Measurements from ENCODE around the gene MGAT4D. TPM values are rescaled to one million over a fixed set of nuclear protein-coding genes. Genes with fewer than 3 reads are reported as not detected.

The MGAT4D gene
- total and polyA plus RNA-seq, 4 donors: not detected

DNA sequence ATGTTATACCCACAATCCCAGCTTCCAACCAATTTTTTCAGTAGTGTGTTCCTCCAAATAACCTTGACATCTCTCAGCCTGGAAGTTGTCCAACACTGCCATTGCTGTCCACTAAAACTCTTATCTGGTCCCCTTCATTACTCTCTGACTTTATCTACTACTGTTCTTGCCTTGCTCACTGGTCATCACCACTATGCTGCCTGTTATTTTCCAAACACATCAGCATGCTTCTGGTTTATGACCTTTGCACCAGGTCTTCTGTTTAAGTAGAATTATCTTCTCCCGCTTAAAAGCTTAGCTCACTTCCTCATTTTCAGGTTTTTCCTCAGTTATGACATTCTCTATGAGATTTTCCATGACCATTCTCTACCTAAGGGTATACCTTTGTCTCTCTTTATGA, 31.3 kb upstream of the MGAT4D start:
- 80% methylated on average over 1 of the region's 1 CpG for WGBS
- no peak for DNase-seq (ENCODE audit: low spot score)
- Histone ChIP-seq H3K9ac (ENCODE audit: low read depth in 1 of 2, low read length in 2 of 2) (no peak overlapping the region), H3K9me3 (ENCODE audit: control insufficient read depth in 4 of 4, low read length in 3 of 4) (no peaks in the 10 kb centered on the region), H3K36me3 (ENCODE audit: control insufficient read depth in 4 of 4, insufficient read depth in 3 of 4, low read depth in 1 of 4, low read length in 3 of 4) (peaks cover 0 to 14% (median 5%) of the 10 kb centered on the region in 4 donors), H3K4me3 (ENCODE audit: low read depth in 1 of 3, low read length in 3 of 3) (no peak overlapping the region), H3K4me1 (ENCODE audit: control insufficient read depth in 4 of 4, insufficient read depth in 4 of 4, low read length in 3 of 4) (peaks cover 0 to 10% (median 3%) of the 10 kb centered on the region in 4 donors), H3K27me3 (ENCODE audit: control insufficient read depth in 4 of 4, insufficient read depth in 4 of 4, low read length in 3 of 4) (no peaks in the 10 kb centered on the region), H3K27ac (ENCODE audit: low read depth in 1 of 2, low read length in 2 of 2) (no peak overlapping the region)
- no peak for TF ChIP-seq HNF4A (conservative IDR thresholded peaks at IDR 0.05)

DNA sequence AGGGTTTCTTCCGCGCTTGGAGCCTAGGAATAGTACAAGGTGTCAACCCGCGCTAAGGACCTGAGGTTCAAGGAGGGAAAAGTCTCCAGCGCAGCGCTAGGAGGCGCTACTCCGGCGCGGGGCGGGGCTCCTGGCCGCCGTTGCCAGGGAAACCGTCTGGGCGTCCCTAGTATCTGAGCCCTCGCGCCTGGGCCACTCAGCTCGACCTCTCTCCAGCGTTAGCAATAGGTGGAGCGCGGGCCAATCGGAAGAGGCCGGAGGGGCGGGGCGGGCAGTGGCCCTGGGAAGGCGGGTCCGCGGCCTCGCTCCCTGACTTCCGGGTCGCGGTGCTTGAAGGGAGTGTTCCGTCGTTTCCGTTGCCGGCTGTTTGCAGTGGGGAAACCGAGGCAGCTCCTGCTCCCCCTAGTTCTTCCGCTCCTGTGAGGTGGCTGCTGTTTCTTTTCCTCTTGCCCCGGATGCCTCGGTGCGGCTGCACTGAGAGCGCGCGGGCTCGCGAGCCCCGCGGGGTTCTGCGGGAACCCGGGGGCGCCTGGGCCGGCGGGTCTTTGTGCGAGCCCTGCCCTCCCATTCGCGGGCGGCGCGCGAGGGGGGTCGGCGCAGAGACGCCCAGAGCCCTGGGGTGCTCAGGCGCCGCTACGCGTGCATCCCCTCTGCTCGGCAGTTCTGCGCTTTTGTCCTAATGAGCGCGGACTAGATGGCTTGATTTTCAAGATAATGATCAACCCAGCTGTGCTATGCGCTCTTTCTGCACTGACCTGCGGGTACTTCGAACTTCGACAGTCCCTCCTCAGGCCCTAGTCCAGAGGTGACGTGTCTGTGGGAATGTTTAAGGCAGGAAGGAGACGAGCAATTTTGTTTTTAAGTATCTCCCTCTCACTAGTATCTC, 26.0 kb upstream of the MGAT4D start, which contains the start of gene ELMOD2:
ELMOD2 (plus strand) TSS at position 312 of the 886 bp plus-strand sequence. CDS start 1,261 bp downstream, outside the sequence.
- Histone ChIP-seq H3K9ac (ENCODE audit: low read depth in 1 of 2, low read length in 2 of 2) (peak within 1 kb of the TSS; percentile 7 to 86), H3K4me3 (ENCODE audit: low read depth in 1 of 3, low read length in 3 of 3) (peak within 1 kb of the TSS; percentile 95 to 100 (median 97)), H3K4me1 (ENCODE audit: control insufficient read depth in 4 of 4, insufficient read depth in 4 of 4, low read length in 3 of 4) (peaks cover 0 to 17% (median 3%) of the 10 kb centered on the region in 4 donors), H3K9me3 (ENCODE audit: control insufficient read depth in 4 of 4, low read length in 3 of 4) (no peaks in the 10 kb centered on the region), H3K27me3 (ENCODE audit: control insufficient read depth in 4 of 4, insufficient read depth in 4 of 4, low read length in 3 of 4) (no peaks in the 10 kb centered on the region), H3K36me3 (ENCODE audit: control insufficient read depth in 4 of 4, insufficient read depth in 3 of 4, low read depth in 1 of 4, low read length in 3 of 4) (peaks cover 0 to 7% (median 4%) of the 10 kb centered on the region in 4 donors), H3K27ac (ENCODE audit: low read depth in 1 of 2, low read length in 2 of 2) (peak within 1 kb of the TSS; percentile 70 to 75)
- peak; percentile 75 to 91 for TF ChIP-seq GABPA (IDR thresholded peaks at IDR 0.05 in 1 of 2, conservative IDR thresholded peaks at IDR 0.05 in 1 of 2)
- TF ChIP-seq, protein P1, sequence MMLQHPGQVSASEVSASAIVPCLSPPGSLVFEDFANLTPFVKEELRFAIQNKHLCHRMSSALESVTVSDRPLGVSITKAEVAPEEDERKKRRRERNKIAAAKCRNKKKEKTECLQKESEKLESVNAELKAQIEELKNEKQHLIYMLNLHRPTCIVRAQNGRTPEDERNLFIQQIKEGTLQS (IDR thresholded peaks at IDR 0.05): no peak
- TF ChIP-seq HNF4G (IDR thresholded peaks at IDR 0.05): peak; percentile 37
- peak; percentile 59 to 72 for TF ChIP-seq RAD21 (IDR thresholded peaks at IDR 0.05)
- TF ChIP-seq RXRA (IDR thresholded peaks at IDR 0.05): peak; percentile 37 to 59
- TF ChIP-seq JUND (IDR thresholded peaks at IDR 0.05): peak; percentile 5 to 60
- no peak for TF ChIP-seq FOXA2 (IDR thresholded peaks at IDR 0.05)
- TF ChIP-seq YY1 (IDR thresholded peaks at IDR 0.05): peak; percentile 33
- TF ChIP-seq, protein P2, sequence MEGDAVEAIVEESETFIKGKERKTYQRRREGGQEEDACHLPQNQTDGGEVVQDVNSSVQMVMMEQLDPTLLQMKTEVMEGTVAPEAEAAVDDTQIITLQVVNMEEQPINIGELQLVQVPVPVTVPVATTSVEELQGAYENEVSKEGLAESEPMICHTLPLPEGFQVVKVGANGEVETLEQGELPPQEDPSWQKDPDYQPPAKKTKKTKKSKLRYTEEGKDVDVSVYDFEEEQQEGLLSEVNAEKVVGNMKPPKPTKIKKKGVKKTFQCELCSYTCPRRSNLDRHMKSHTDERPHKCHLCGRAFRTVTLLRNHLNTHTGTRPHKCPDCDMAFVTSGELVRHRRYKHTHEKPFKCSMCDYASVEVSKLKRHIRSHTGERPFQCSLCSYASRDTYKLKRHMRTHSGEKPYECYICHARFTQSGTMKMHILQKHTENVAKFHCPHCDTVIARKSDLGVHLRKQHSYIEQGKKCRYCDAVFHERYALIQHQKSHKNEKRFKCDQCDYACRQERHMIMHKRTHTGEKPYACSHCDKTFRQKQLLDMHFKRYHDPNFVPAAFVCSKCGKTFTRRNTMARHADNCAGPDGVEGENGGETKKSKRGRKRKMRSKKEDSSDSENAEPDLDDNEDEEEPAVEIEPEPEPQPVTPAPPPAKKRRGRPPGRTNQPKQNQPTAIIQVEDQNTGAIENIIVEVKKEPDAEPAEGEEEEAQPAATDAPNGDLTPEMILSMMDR (IDR thresholded peaks at IDR 0.05; ENCODE audit: low read depth, low read length, missing input control): peak; percentile 89
- peak; percentile 69 to 80 for TF ChIP-seq HNF4A (conservative IDR thresholded peaks at IDR 0.05)
- TF ChIP-seq, protein P3, sequence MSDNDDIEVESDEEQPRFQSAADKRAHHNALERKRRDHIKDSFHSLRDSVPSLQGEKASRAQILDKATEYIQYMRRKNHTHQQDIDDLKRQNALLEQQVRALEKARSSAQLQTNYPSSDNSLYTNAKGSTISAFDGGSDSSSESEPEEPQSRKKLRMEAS (IDR thresholded peaks at IDR 0.05): peak; percentile 46
- TF ChIP-seq EGR1 (IDR thresholded peaks at IDR 0.05; ENCODE audit: low read depth in 2 of 2): no peak
- TF ChIP-seq, protein P4, sequence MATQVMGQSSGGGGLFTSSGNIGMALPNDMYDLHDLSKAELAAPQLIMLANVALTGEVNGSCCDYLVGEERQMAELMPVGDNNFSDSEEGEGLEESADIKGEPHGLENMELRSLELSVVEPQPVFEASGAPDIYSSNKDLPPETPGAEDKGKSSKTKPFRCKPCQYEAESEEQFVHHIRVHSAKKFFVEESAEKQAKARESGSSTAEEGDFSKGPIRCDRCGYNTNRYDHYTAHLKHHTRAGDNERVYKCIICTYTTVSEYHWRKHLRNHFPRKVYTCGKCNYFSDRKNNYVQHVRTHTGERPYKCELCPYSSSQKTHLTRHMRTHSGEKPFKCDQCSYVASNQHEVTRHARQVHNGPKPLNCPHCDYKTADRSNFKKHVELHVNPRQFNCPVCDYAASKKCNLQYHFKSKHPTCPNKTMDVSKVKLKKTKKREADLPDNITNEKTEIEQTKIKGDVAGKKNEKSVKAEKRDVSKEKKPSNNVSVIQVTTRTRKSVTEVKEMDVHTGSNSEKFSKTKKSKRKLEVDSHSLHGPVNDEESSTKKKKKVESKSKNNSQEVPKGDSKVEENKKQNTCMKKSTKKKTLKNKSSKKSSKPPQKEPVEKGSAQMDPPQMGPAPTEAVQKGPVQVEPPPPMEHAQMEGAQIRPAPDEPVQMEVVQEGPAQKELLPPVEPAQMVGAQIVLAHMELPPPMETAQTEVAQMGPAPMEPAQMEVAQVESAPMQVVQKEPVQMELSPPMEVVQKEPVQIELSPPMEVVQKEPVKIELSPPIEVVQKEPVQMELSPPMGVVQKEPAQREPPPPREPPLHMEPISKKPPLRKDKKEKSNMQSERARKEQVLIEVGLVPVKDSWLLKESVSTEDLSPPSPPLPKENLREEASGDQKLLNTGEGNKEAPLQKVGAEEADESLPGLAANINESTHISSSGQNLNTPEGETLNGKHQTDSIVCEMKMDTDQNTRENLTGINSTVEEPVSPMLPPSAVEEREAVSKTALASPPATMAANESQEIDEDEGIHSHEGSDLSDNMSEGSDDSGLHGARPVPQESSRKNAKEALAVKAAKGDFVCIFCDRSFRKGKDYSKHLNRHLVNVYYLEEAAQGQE (IDR thresholded peaks at IDR 0.05): peak; percentile 8
- peak; percentile 74 for TF ChIP-seq SP1 (IDR thresholded peaks at IDR 0.05)
- no peak for TF ChIP-seq TAF1 (conservative IDR thresholded peaks at IDR 0.05)
- TF ChIP-seq, protein P5, sequence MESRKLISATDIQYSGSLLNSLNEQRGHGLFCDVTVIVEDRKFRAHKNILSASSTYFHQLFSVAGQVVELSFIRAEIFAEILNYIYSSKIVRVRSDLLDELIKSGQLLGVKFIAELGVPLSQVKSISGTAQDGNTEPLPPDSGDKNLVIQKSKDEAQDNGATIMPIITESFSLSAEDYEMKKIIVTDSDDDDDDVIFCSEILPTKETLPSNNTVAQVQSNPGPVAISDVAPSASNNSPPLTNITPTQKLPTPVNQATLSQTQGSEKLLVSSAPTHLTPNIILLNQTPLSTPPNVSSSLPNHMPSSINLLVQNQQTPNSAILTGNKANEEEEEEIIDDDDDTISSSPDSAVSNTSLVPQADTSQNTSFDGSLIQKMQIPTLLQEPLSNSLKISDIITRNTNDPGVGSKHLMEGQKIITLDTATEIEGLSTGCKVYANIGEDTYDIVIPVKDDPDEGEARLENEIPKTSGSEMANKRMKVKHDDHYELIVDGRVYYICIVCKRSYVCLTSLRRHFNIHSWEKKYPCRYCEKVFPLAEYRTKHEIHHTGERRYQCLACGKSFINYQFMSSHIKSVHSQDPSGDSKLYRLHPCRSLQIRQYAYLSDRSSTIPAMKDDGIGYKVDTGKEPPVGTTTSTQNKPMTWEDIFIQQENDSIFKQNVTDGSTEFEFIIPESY (IDR thresholded peaks at IDR 0.05): no peak
- TF ChIP-seq FOXA1 (IDR thresholded peaks at IDR 0.05): no peak
- peak; percentile 52 for TF ChIP-seq NR2F2 (IDR thresholded peaks at IDR 0.05)
- DNase-seq (ENCODE audit: low spot score): peak; percentile 97
- WGBS: under 1% methylated on average over 77 of the region's 77 CpGs
